Central memory CD8-positive, alpha-beta T cell (primary cell): ENCODE data around the gene PRKCSH.

Experiments
- ATAC-seq: fragments of 150-1000 bp; cut with Tn5 transposase; replicated peaks from 2 replicates; pipeline ENCODE4 v1.10.0; 2022; ENCODE audit warnings: mild to moderate bottlenecking, moderate FRiP score, moderate number of reproducible peaks; ENCODE audit not compliant: poor library complexity, severe bottlenecking; ENCODE audit errors: extremely low read depth
- DNase-seq, 2 donors: peaks; one replicate each; pipeline ENCODE4 v3.0.0; 2021; ENCODE audit warnings: low spot score in 2 of 2
- H3K27ac Mint-ChIP-seq: one replicate; pipeline ENCODE4 v1.8.0; 2022; ENCODE audit warnings: low read depth, mild to moderate bottlenecking, moderate library complexity, mixed read lengths
- H3K27me3 Mint-ChIP-seq: one replicate; pipeline ENCODE4 v1.8.0; 2022; ENCODE audit warnings: mixed read lengths
- H3K36me3 Mint-ChIP-seq: one replicate; pipeline ENCODE4 v1.8.0; 2022; ENCODE audit warnings: mild to moderate bottlenecking, moderate library complexity, mixed read lengths; ENCODE audit not compliant: insufficient read depth
- H3K4me1 Mint-ChIP-seq: one replicate; pipeline ENCODE4 v1.8.0; 2022; ENCODE audit warnings: mixed read lengths
- H3K4me3 Mint-ChIP-seq: one replicate; pipeline ENCODE4 v1.8.0; 2022; ENCODE audit warnings: mild to moderate bottlenecking, moderate library complexity, mixed read lengths
- H3K9me3 Mint-ChIP-seq: one replicate; pipeline ENCODE4 v1.8.0; 2022; ENCODE audit warnings: mixed read lengths

PRKCSH gene

GRCh38 chr19:11489378-11489777, 53.9 kb downstream of the PRKCSH start:
- no peaks in the 10 kb centered on the region for H3K27me3 Mint-ChIP-seq
- H3K9me3 Mint-ChIP-seq, result no peaks in the 10 kb centered on the region
- H3K27ac Mint-ChIP-seq, result no peak overlapping the region
- ATAC-seq (no peak), DNase-seq (no peak)
- peaks cover 7% of the 10 kb centered on the region for H3K36me3 Mint-ChIP-seq
- no peaks in the 10 kb centered on the region for H3K4me1 Mint-ChIP-seq
- no peak overlapping the region for H3K4me3 Mint-ChIP-seq

DNA sequence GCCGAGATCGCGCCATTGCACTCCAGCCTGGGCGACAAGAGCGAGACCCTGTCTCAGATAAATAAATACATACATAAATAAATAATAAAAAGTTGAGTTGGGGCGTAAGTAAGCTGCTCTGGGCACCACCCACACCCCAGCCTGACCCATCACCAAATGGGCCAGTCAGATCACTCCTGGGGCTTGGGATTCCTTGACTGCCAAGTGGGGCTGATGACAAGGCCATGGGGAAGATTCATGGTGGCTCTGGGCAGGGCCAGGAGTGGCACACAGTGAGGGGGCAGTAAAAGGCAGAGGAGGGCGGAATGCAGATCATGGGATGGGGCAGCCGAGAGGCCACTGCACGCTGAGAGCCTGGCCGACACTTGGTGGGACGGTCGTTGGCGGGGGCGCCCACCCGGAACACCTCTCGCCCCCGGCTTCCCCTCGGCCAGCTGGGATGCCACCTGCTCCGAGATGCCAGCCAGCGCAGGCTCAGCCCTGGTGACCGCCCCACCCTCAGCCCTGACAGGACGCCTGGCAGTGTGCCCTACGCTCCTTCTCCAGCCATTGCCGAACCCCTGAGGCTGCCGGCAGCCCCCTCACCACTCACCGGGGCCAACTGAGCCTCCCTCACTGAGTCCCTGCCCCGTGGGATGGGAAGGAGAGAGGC, 59.3 kb downstream of the PRKCSH start:
- H3K4me1 Mint-ChIP-seq, result peaks cover 8% of the 10 kb centered on the region
- no peak overlapping the region for H3K27ac Mint-ChIP-seq
- peaks cover 4% of the 10 kb centered on the region for H3K36me3 Mint-ChIP-seq
- no peak for DNase-seq
- ATAC-seq, result no peak
- H3K9me3 Mint-ChIP-seq, result no peaks in the 10 kb centered on the region
- no peak overlapping the region for H3K4me3 Mint-ChIP-seq
- no peaks in the 10 kb centered on the region for H3K27me3 Mint-ChIP-seq

- H3K27ac Mint-ChIP-seq, result no peak overlapping the region
- no peak overlapping the region for H3K4me3 Mint-ChIP-seq
- H3K9me3 Mint-ChIP-seq, result no peaks in the 10 kb centered on the region
- peaks cover 4% of the 10 kb centered on the region for H3K36me3 Mint-ChIP-seq
- no peaks in the 10 kb centered on the region for H3K27me3 Mint-ChIP-seq
- DNase-seq (no peak), ATAC-seq (no peak)
- peaks cover 14% of the 10 kb centered on the region for H3K4me1 Mint-ChIP-seq
Observed at GRCh38 chr19:11495481-11495880, 60.0 kb downstream of the PRKCSH start.

- Mint-ChIP-seq H3K27me3 (no peaks in the 10 kb centered on the region), H3K4me1 (peaks cover 17% of the 10 kb centered on the region), H3K36me3 (peaks cover 6% of the 10 kb centered on the region), H3K9me3 (no peaks in the 10 kb centered on the region), H3K27ac (no peak overlapping the region), H3K4me3 (no peak overlapping the region)
- DNase-seq, result no peak
- ATAC-seq, result no peak
Observed at GRCh38 chr19:11495885-11496284, 60.5 kb downstream of the PRKCSH start.

DNA sequence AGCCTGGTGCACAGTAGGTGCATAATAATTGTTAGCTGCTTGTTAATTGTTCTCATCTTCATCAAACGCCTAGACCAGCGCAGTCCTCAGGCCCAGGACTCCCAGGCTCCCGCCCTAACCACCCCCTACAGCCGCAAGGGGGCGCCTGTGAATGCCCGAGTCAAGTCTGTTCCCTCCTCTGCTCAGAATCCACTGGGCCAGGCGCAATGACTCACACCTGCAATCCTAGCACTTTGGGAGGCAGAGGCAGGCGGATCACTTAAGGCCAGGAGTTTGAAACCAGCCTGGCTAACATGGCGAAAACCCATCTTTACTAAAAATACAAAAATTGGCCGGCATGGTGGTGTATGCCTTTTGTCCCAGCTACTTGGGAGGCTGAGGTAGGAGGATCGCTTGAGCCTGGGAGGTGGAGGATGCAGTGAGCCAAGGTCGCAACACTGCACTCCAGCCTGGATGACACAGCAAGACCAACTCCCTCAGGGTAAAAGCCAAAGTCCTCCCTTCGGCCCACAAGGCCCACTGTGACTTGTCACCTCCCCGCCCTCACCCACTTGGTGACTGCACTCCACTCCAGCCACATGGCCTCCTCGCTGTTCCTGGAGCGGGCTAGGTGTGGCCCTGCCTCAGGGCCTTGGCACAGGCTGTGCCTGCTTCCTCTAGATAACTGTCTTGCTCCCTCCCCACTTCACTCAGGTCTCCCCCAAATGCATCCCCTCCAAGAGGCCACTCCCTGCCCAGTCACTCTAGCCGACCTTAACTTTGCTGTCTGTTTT, 61.1 kb downstream of the PRKCSH start:
- Mint-ChIP-seq H3K27ac (no peak overlapping the region), H3K27me3 (no peaks in the 10 kb centered on the region), H3K36me3 (peaks cover 6% of the 10 kb centered on the region), H3K4me1 (peaks cover 18% of the 10 kb centered on the region), H3K4me3 (no peak overlapping the region), H3K9me3 (no peaks in the 10 kb centered on the region)
- DNase-seq (peak; percentile 27 to 38), ATAC-seq (peak; percentile 43)

GRCh38 chr19:11499220-11499726, 63.8 kb downstream of the PRKCSH start:
- ATAC-seq (no peak), DNase-seq (no peak)
- Mint-ChIP-seq H3K4me3 (no peak overlapping the region), H3K27me3 (no peaks in the 10 kb centered on the region), H3K9me3 (no peaks in the 10 kb centered on the region), H3K36me3 (peaks cover 3% of the 10 kb centered on the region), H3K27ac (peak overlapping the region; percentile 60), H3K4me1 (peaks cover 25% of the 10 kb centered on the region)

- no peak for DNase-seq
- peak overlapping the region; percentile 60 for H3K27ac Mint-ChIP-seq
- H3K27me3 Mint-ChIP-seq, result no peaks in the 10 kb centered on the region
- ATAC-seq, result no peak
- peaks cover 32% of the 10 kb centered on the region for H3K4me1 Mint-ChIP-seq
- peaks cover 7% of the 10 kb centered on the region for H3K36me3 Mint-ChIP-seq
- no peak overlapping the region for H3K4me3 Mint-ChIP-seq
- no peaks in the 10 kb centered on the region for H3K9me3 Mint-ChIP-seq
Observed at GRCh38 chr19:11499890-11500420, 64.5 kb downstream of the PRKCSH start.
